ENCODE measurements around the gene MTMR1.

The MTMR1 gene

DNA sequence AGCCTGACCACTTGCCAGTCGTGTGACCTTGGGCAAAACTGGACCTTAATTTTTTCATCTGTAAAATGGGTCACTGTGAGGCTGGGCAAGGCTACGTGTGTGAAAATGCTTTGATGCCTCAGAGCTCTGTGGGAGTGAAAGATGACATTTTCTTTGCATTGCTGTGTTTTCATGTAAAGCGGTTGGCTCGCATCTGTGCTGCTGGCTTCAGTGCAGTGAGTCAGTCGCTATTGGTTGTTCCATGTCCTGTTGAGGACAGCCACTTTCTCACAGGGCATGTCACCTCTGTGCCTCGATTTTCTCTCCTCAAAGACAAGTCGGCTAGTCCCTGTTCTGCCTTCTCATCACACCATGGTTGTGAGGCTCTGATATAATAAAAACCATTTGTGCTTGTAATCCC, 4.4 kb downstream of the MTMR1 start:
- DNase-seq, result no peak

DNA sequence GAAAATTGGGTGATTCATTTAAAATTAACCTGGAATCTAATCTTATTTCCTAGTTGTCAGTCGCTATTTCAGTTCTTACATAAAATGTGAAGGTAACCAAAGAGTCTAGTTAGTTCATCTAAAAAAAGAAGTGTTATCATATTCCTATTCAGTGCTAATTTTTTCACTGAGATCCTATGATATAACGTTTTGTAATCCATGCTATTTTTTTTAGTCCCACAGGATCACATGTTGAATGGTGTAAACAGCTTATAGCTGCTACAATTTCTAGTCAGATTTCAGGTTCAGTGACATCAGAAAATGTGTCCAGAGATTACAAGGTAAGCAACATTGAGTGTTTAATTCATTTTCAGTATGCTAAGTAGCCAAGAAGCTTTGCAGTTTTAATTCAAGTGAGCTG, 5.8 kb downstream of the MTMR1 start:
- no peak for DNase-seq

DNA sequence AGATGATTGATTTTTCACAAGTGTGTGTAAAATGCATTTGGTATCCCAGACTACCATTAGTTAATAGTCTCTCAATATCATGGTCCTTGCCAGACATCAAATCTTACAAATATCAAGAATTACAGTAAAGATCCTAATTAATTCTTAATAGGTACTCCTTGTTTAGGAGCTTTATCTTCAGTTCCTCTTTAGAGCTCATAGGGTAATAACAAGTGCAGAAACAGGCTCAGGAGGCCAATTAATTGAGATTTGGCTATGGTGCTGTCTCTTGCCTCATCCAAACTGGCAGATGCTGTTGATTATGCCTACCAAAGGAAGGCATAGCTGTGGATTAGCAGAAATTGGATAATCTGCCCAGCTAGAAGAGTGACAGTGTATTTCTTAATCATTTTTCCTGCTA, 6.9 kb downstream of the MTMR1 start:
- no peak for DNase-seq

DNA sequence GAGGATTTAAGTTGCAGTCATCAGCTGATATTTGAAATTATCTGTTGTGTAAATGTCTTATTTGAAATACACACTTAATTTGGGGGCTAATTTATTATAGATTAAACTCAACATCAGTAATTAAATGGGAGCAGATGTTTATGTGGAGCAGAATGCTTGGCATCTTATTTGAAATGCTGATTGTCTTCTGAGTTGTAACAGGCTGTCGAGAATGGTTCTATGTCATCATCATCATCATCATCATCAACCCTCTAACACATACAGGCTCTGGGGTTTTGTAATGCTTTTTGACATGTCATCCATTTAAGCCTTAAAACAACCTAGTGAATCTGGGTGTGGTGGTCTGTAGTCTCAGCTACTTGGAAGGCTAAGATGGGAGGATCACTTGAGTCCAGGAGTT, 8.2 kb downstream of the MTMR1 start:
- DNase-seq, result no peak

DNA sequence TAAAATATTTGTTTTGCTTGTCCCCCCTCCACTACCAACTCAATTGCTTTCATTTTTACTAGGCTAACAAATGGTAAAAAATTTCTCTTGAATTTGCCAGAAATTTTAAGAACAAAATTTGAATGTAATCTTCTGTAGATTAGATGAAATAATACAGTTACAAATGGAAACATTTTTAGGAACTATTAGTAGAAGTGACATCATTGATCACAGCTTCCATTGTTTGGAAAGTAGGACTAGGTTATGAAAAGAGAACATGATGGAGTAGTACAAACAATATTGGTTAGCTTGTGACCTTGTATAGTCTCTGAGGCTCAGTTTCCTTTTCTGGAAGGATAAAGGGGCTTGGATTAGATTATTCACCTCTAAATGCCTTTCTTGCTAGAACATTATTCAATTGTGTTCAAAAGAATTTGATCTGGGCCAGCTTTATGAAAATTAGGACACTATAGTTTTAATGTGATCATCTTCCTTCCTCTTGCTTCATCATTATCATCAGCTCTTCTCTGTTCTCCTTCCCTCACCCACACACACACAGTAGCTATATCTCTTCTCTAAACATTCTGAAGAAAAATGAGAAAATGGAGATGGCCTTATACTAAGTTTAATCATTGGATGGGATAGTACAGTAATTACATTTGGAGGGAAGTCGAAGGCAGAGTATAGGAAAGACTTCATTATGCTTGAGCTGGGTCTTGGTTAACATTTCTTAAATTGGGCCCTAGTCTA, 9.9 kb downstream of the MTMR1 start:
- DNase-seq, result no peak

DNA sequence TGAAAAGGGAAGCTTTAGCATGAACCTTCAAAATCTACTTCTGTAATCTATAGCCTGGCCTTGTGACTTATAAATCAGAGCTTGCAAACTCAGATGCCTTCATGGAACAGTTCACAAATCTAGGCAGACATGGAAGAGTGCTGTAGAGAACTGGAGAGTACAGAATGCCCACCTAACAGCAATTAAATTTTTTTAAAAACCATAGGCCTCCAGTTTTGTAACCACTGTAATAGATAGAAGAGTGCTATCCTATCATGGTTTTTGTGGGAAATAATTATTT, 10.4 kb downstream of the MTMR1 start:
- no peak for DNase-seq

DNA sequence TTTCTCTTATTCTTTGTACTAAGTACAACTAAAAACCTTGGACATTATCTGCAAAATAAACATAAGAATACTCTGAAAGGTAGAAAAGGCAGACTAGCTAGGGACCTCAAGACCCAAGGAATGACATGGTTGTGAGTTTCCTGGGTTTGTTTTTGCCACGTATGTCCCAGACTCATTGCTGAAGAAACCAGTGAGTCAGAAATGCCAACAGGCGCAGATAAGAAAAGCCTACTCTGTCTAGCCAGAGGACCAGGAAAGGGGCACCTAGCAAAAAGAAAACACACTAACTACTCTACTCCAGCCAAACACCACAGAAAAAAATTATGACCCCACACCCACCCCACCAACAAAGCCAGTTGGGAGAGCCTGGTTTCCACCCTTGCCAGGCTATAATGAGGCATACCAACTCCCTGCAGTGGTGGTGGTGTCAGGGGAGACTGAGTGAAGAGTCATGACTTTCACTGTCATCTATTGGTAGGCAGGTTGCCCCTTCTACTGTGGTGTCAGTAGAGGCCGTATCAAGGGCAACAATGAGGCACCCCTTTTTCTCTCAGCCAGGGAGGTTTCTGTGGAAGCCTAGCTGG, 10.9 kb downstream of the MTMR1 start:
- no peak for DNase-seq

DNA sequence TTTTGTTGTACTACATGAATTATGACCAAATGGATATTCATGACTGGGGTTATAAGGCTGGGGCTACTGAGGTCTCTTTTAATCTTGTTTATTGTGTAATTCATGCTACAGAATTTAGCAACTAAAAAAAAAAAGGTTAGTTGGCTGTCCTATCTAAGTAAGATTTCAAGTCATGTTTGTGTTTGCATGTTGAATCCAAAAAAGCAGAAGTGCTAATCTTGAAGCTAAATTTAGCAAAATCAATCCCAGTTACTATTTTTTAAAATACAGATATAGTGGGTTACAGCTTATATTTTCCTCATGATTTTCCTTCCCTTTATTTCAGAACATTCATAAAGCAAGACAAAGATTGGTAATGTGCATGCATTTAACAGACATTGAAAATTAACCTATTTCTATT, 19.4 kb downstream of the MTMR1 start:
- DNase-seq, result no peak

DNA sequence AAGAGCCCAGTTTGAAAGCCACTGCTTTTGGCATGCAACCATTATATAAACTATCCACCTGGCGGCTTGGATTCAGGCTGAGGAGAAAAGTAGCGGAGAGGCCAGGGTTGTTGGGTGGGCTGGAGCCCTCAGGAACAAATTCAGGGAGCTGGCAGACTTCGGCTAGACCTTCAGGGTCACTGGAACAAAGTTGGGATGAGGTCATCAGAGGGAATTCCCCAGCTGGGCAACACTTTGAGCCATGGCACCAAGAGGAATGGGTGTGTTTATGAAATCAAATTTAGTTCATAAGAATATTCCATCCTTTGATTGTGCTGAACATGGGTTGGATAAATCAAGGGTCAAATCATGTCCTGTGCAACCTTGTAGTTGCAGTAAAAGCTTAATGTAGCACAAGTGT, 22.0 kb downstream of the MTMR1 start:
- DNase-seq, result no peak

DNA sequence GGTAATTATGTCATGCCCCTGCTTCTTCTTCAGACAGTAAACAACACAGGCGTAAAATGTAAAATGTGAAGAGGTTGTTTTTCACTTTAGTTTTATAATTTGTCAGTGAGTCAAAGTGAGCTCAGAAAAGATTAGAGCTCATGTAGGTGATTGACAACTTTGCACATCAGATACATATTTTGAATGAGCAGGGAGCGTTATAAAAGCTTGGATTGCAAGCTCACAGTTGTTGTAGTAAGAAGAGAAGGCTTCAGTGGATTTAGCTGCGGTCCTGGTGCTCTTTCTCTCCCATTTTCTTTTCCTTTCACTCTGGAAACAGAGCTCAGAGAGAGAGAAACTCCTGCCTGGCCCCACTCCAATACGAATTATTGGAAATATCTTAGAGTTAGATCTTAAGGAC, 26.4 kb downstream of the MTMR1 start:
- DNase-seq, result no peak

DNA sequence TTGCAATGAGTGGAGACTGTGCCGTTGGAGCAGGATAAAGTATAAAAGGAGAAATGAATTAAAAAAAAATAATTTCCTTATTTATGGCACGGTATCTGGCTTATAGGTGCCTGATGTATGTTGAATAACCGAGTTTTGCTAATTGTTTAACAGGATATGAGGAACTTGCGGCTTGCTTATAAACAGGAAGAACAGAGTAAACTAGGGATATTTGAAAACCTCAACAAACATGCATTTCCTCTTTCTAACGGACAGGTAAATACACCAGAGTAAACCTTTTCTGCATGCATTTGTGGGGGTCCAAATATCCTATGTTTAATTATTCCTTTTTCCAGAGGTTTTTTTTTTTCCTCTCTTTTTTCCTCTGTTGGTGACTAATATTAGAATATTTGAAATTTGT, 36.8 kb downstream of the MTMR1 start:
- DNase-seq, result no peak

DNA sequence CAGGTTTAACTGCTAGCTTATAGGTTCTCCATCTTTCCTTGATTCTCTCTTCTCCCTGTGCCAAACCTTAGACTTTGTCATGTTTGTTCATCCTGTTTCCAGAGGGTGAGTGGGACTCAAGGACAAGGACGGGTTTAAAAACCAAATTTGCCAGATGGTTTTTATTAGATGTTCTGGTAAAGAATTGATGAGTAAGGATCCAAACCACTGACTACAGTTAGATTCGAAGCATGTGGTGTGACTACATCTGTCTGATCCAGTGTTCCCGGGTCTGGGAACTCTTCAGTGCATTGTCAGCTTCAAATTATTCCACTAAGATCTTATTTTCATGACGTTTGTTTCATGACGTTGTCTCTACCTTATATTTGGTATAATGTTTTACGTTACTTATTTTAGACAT, 37.5 kb downstream of the MTMR1 start:
- peak; percentile 74 for DNase-seq

DNA sequence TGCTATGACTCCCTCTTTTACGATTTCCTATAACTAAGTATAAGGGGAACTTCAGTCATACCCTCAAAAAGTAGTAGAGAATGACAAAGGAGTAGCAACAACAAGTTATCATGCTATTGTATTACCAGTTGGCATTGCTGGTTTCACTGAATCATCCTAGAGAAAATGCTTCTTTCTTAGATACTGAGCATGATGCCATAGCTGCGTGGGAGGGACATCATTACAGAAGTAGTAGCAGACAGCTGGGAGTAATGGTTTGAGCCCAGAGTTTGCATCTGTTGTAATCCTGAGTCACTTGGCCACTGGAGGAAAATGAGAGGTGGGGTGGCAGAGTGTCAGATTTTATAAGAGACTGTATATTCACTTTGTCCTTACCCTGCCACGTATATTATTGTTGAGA, 38.6 kb downstream of the MTMR1 start:
- peak; percentile 84 for DNase-seq

DNA sequence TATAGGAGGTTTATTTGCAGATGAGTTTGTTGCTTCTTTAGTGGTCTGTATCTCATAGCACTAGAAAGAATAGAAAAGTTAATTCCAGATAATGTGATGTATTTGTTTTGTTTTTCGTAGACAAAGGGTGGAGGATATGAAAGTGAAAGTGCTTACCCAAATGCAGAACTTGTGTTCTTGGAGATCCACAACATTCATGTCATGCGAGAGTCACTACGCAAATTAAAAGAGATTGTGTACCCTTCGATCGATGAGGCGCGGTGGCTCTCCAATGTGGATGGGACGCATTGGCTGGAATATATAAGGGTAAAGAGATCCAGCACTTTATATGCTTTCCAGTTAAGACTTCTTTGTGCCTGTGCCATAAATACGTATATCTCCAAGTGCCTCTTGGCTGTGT, 43.3 kb downstream of the MTMR1 start:
- DNase-seq, result no peak

DNA sequence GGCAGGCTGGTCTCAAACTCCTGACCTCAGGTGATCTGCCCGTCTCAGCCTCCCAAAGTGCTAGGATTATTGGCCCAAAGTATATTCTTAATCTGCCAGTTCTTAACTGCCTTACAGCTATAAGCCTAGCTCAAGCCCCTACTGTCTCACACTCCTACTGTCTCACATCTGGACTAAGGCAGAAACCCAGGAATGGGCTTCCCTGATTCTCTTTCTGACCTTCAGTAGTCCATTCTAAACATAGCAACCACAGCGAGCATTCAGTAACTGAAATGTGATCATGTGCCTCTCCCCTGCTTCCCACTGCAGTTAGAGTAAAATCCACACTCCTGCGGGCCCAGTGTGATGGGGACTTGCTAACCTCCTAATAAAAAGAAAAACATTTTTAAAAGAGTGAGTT, 58.9 kb downstream of the MTMR1 start:
- DNase-seq, result no peak

DNA sequence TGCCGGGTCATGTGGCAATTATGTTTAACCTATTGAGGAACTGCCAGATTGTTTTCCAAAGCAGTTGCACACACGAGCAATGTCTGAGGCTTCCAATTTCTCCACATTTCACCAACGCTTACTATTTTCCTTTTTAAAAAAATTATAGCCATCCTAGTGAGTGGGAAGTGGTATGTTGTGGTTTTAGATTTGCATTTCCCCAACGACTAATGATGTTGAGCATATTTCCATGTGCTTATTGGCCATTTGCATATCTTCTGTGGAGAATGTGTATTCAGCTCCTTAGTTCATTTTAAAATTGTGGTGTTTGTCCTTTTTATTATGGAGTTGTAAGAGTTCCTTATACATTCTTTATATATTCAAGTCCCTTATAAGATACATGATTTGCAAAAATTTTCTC, 60.2 kb downstream of the MTMR1 start:
- no peak for DNase-seq

DNA sequence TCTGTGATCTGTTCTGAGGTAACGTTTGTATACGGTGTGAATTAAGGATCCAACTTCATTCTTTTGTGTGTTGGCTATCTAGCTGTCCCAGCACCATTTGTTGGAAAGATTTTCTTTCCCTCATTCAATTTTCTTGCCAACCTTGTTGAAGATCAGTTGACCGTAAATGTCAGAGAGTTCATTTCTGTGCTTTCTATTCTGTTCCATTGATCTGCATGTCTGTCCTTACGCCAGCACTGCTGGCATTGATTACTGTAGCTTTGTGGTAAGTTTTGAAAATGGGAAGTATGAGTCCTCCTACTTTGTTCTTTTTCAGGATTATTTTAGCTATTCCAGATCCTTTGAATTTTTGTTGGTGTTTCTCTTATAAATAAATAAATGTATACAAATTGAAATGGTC, 60.8 kb downstream of the MTMR1 start:
- DNase-seq, result no peak

DNA sequence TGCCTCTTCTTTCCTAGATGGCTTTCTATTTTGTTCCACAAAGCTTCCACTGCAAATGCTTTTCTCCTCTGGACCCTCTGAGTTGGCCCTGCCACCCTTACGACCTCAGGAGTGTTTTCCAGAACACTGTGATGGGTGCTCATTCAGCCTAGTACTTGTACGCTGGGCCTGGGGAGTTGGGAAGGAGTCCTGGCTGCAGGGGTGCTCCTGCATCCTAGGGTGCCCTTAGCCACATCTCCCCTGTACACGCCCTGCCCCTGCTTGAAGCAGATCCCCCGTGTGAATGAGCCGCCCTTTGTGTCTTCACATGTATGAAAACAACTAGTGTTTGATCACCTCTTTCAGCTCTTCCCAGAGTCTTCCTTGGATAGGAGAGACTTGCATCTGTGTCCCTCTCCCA, 64.2 kb downstream of the MTMR1 start:
- no peak for DNase-seq

DNA sequence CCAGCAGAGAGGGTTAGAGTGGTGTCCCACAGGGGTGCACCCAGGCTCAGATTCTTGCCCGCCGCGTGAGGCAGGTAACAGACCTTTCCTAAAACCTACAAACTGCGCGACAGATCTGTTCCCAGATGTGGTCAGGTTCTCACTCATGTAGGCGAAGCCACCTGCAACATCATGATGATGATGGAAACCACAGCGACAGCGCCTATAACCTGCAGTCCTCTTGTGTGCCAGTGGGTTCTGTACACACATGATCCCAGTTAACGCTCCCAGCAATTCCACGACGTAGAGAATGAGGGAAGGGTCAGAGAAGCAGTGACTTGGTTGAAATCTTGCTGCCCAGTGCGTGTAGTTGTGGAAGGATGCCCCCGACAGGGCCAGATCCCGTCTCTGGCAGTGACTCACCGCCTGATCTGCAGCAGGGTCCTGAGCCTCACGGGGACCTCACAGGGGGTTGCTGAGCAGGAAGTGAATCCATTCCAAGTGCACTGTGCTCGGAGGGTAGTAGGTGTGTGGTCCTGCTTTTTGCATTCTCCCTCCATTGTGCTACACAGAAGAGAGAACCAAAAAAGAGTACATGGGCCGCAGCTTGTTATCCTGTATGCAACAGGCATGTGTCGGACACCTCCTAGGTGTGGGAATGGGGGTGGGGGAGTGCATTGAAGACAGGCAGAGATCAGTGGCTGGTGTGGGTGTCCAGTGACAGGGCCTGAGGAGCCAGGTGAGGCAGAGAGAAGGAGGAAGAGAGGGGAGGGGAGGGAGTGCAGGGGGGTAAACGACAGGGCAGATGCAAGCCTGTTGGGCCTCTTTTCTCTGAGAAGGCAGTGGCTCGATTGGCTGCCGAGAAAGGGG, 66.6 kb downstream of the MTMR1 start:
- DNase-seq, result no peak

DNA sequence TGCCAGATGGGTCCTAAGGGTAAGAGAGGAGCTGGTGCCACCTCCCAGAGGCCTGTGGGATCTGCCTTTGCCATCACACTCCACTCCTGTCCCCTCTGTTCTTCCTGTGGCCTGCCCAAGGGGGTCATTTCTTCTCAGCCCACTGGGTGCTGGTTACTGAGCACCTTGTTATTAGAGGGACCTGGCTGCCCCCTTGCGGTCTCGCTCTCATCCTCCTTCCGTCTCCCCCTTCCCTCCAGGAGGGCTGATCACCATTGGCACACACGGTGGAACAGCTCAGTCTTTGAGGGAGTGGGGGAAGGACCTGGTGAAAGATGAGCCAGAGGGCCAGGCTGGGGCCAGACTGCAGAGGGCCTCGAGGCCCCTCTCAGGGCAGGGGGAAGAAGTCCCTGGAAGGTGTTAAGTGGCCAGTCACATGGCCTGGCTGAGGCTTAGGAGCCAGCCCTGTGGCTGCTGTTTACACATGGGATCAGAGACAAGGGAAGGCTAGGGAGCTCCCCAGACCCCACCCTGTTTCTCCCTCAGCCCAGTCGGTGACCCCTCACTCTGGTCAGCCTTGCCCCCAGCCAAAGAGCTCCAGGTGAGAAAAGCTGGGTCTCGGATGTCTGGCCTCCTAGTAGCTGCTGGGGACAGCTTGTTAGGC, 68.1 kb downstream of the MTMR1 start:
- no peak for DNase-seq

DNA sequence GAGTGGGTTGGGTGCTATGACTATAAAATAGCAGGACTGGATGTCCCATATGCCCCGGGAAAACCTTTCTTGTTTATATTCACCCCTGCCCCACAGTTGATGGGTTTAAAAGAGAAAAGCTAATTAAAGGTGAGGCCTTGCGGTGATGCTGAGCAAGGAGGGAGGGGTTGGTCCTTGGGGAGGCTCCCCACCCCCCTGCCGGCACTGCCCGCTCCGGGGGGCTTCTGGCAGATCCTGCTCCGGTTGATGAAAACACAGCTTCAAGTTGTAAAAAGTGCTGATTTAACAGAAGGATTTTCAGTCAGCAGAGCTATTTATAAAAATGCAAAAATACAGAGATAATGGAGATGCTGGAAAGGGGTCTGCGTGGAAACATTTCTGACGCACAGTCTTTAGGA, 68.6 kb downstream of the MTMR1 start:
- no peak for DNase-seq

DNA sequence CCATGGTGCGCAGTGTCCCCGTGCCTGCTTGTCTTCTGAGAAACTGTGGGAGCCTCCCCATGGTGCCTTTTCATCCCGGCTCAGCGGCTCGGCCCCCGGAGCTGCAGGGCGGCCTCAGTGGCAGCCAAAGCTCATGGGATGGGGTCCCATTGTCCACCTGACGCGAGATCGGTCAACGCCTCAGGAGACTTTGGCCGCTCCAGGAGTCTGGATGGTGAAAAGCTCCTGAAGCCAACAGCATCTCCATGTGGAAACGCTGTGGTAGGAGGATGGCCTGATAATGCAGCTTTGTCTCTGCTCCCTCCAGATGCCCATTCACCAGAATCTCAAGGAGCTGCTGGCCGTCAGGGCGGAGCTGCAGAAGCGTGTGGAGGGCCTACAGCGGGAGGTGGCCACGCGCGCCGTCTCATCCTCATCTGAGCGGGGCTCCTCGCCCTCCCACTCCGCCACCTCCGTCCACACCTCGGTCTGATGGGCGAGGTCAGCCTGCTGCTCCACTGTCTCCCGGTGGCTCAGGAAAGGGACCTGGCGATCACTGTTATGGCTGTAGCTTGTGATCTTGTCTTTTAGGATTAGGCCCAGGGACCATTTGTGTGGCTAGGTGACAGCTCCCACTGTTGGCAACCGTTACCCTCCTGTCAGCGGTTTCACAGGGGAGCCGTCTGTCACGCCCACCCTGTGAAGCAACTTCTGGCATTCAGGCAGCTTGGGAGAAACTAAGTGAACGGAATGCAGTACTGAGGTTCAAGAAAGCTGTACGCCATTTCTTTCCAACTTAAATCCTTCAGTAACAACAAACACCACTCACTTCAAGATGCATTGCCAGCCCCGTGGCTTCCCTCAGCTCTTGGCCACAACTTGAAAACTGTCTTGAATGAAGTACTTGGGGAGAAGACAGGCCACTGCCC, 69.3 kb downstream of the MTMR1 start:
- no peak for DNase-seq

DNA sequence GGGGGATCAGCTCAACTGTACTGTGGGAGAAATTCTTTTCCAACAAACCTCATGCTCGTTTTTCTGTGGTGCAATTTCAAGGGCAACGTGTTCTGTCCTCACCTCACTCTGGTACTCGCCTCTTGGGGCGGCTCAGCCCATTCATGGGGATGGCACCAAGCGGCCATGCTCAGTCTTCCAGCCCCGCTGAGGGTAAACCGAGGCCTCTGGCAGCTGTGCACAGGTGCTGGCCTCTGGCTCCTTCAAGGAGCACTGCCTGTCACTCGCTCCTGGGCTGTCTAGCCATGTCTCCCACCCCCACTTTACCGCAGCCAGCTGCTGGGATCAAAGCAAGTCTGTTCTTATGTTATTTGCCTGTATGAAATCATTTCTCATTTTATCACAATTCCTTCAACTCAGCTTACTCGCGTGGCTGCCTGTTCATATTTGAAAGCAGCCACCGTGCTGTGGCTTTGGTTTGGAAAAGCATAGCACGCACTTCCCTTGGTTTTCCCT, 70.2 kb downstream of the MTMR1 start:
- no peak for DNase-seq
